ENCODE results near the gene MTA1. TPM values are rescaled to one million over a fixed set of nuclear protein-coding genes. Genes with fewer than 3 reads are reported as not detected.

The MTA1 gene
- total and polyA plus RNA-seq, 2 of the 8 experiments (the other 6 are each of a cell fraction or from before 2014, with no cell fraction given), result 73.9 to 221 TPM

DNA sequence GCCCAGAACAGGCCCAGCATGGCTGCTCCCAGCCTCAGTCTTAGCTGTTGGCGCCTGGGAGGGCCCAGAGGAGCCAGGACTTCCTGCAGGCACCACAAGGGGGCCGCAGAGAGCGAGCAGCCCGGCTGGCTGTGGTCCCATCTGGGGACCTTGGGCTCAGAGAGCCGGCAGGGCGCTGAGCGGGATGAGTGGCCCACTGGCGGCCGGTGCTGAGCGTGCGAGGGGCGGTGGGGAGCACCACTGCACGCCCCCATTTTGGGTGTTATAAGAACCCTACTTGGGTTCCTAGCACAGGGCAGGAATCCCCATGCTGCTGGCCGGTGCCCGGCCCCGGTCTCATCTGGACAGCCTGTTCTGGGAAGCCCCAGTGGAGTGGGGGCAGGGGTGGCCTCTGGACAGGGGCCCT is 29.1 kb downstream of the MTA1 start:
- Histone ChIP-seq H3K18ac (ENCODE audit: extremely low read depth, low read length) (no peak overlapping the region), H3K4me2 (ENCODE audit: insufficient read depth in 1 of 2, low read depth in 2 of 2, low read length in 2 of 2) (no peak overlapping the region), H3K4ac (replicated peaks; ENCODE audit: insufficient read length, low read depth, low read length) (no peak overlapping the region), H3K14ac (ENCODE audit: insufficient read length) (no peak overlapping the region), H4K8ac (ENCODE audit: extremely low read depth, insufficient read depth, low read length) (no peak overlapping the region), H4K20me1 (replicated peaks in 1 of 2; ENCODE audit: control insufficient read depth in 1 of 2, insufficient read depth in 2 of 2, low read length in 2 of 2) (peaks cover 14 to 17% of the 10 kb centered on the region in 2 experiments), H3K79me1 (ENCODE audit: low read depth, low read length) (peaks cover 4% of the 10 kb centered on the region; the same call in 1 of the 2 replicates), H2AFZ (ENCODE audit: low read length) (no peak overlapping the region), H3K36me3 (ENCODE audit: control insufficient read depth in 2 of 4, insufficient read depth in 4 of 4, low read length in 3 of 4) (peaks cover 17 to 41% (median 26%) of the 10 kb centered on the region in 4 experiments), H3K4me1 (replicated peaks in 1 of 4; ENCODE audit: control insufficient read depth in 3 of 4, insufficient read depth in 4 of 4, low read length in 3 of 4) (no peaks in the 10 kb centered on the region), H3K27me3 (replicated peaks in 1 of 4; ENCODE audit: control insufficient read depth in 3 of 4, extremely low read depth in 1 of 4, insufficient read depth in 3 of 4, low read length in 3 of 4) (no peaks in the 10 kb centered on the region), H3K23ac (ENCODE audit: insufficient read length) (no peak overlapping the region), H4K5ac (ENCODE audit: insufficient read length, low read depth, low read length) (no peak overlapping the region), H2AK5ac (ENCODE audit: low read depth, low read length) (no peak overlapping the region), H3K4me3 (ENCODE audit: extremely low read depth in 1 of 4, insufficient read depth in 2 of 4, low read depth in 3 of 4, low read length in 4 of 4) (no peak overlapping the region), H2BK120ac (replicated peaks; ENCODE audit: low read depth, low read length) (no peak overlapping the region), H3K27ac (ENCODE audit: low read depth, low read length) (no peak overlapping the region), H4K91ac (replicated peaks; ENCODE audit: insufficient read length, low read length) (no peak overlapping the region), H2BK15ac (ENCODE audit: low read length) (no peak overlapping the region), H2BK5ac (ENCODE audit: low read depth, low read length) (no peak overlapping the region), H3K56ac (replicated peaks; ENCODE audit: insufficient read length, low read depth, low read length) (no peak overlapping the region), H2BK12ac (ENCODE audit: low read depth, low read length) (no peak overlapping the region), H3K9me3 (ENCODE audit: insufficient read depth in 2 of 2, low read depth in 1 of 2, low read length in 1 of 2) (no peaks in the 10 kb centered on the region), H3K79me2 (ENCODE audit: control insufficient read depth in 1 of 2, insufficient read depth in 2 of 2, low read length in 2 of 2) (peaks cover 0 to 2% of the 10 kb centered on the region in 2 experiments; a peak in 1 of 4 replicates), H2BK20ac (ENCODE audit: low read length) (no peak overlapping the region), H3K23me2 (ENCODE audit: low read depth, low read length) (no peaks in the 10 kb centered on the region), H3K9ac (replicated peaks in 1 of 4; ENCODE audit: extremely low read depth in 1 of 4, low read depth in 3 of 4, low read length in 3 of 4) (no peak overlapping the region)
- FAIRE-seq, result no peak
- peak; percentile 21 to 90 for DNase-seq (ENCODE audit: low read depth in 1 of 2, low spot score in 2 of 2)
- 82% methylated on average over 16 of the region's 16 CpGs; no CpG with 5 or more reads in 1 of the 2 experiments for WGBS, 2 experiments (ENCODE audit: extremely low coverage in 1 of 2, insufficient coverage in 1 of 2, insufficient read length in 1 of 2, insufficient replicate concordance in 2 of 2, low coverage in 1 of 2, low lambda C conversion rate in 2 of 2, missing lambda C conversion rate in 1 of 2)
- POLR2A ChIA-PET (ENCODE audit: partially characterized antibody), result interaction anchor here (1.0 to 3.0 kb wide), 3 partner anchors 9 to 21 kb away, joined by 3 to 21 read pairs (median 5); no protein-coding TSS in a partner anchor
- CTCF ChIA-PET (ENCODE audit: partially characterized antibody), result interaction anchor here (0.6 to 3.0 kb wide), 18 partner anchors 9 to 128 kb away, joined by 3 to 23 read pairs (median 5); no protein-coding TSS in a partner anchor
- TF ChIP-seq BRCA1 (IDR thresholded peaks at IDR 0.05; ENCODE audit: low read depth, low read length), result no peak
- TF ChIP-seq YY1 (IDR thresholded peaks at IDR 0.05; ENCODE audit: low read depth, low read length), result peak; percentile 59; the same call in 1 of the 2 replicates
- no peak for TF ChIP-seq RBBP5 (IDR thresholded peaks at IDR 0.05; ENCODE audit: borderline replicate concordance, low read depth, low read length)
- peak in 2 of 3 experiments; percentile 78 to 85; a peak in 3 of 4 replicates for TF ChIP-seq CTCF (IDR thresholded peaks at IDR 0.05; ENCODE audit: control extremely low read depth in 1 of 3, insufficient read depth in 1 of 3, low read depth in 1 of 3, low read length in 3 of 3)
- TF ChIP-seq TCF12 (IDR thresholded peaks at IDR 0.05; ENCODE audit: low read depth, low read length), result 0 out of 2 replicates have a peak, but pooled peaks have one; percentile 62
- 0 out of 2 replicates have a peak, but pooled peaks have one; percentile 7 for TF ChIP-seq EGR1 (IDR thresholded peaks at IDR 0.05; ENCODE audit: borderline replicate concordance, low read depth, low read length)
- TF ChIP-seq EP300 (IDR thresholded peaks at IDR 0.05; ENCODE audit: borderline replicate concordance in 1 of 2, low read depth in 2 of 2, low read length in 2 of 2), result no peak
- TF ChIP-seq SIRT6 (IDR thresholded peaks at IDR 0.05; ENCODE audit: low read length), result no peak
- TF ChIP-seq NRF1 (IDR thresholded peaks at IDR 0.05; ENCODE audit: low read depth, low read length), result no peak

Data from H1 (cell line).